T-helper 2 cell (primary cell): Measurements from ENCODE around the gene TFF1.

Experiments
- DNase-seq, 5 experiments: peaks; one replicate each; pipeline versions ENCODE4 v3.0.0 to v3.0.0-alpha.2; 2012 to 2022

The TFF1 gene

GRCh38 chr21:42315296-42315891, 50.9 kb downstream of the TFF1 start, which contains the start of gene TFF3:
TSS of gene TFF3 (minus strand) at chr21:42315409. CDS start at chr21:42315374, 35 bp downstream.
- no peak for DNase-seq

- DNase-seq = no peak
These were observed 51.6 kb downstream of the TFF1 start for GRCh38 chr21:42314616-42315295.

- DNase-seq = no peak
These were observed 52.8 kb downstream of the TFF1 start for GRCh38 chr21:42313501-42313969.

- DNase-seq = no peak
These were observed 53.7 kb downstream of the TFF1 start for GRCh38 chr21:42312626-42313104.
